Coronary artery (tissue), 2 donors: Measurements from ENCODE around the gene FGGY.
A peak's percentile ranks its signal among the peaks of the same experiment; 100 is the strongest.
"Not testable (repeated sequence)": the region's sequence is repeated elsewhere in the genome, so short reads cannot be mapped to it uniquely, and the experiment has no call there.

Experiments
- DNase-seq: peaks from one replicate; pipeline ENCODE4 v3.0.0-alpha.2; 2017; ENCODE audit warnings: low spot score
- H3K27ac ChIP-seq, 2 donors: fragments of 200-600 bp; sonication (generic); one replicate each; pipeline ENCODE4 v1.5.1; 2016 to 2019
- H3K4me3 ChIP-seq: fragments of 200-600 bp; sonication (generic); 2 replicates; pipeline ENCODE4 v1.5.1; 2016; ENCODE audit warnings: mild to moderate bottlenecking, moderate library complexity
- TF ChIP-seq, protein P1 (sequence below): fragments of 200-600 bp; sonication (generic); IDR thresholded peaks from one replicate; pipeline ENCODE4 v1.5.1; 2019; ENCODE audit warnings: antibody characterized with exemption

Gene FGGY

DNA sequence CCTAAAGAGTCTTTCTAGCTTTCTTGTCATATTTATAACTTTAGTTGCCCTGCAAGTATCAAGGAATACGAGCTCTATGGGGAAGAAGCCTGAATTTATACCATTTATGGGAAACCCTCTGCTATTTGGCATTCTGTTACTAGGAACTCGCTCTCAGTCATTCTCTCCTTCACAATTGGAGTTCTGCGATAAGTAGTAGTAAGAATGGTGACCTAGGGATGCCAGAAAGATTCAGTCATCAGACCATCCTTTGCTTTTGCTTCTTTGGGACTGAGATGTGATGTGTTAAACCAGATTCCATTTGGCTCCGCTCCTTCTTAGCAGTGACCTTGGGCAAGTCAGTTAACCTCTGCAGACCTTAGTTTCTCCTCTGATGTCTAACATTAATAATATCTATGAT, 256.5 kb downstream of the FGGY start:
- Histone ChIP-seq H3K4me3 (no peak overlapping the region), H3K27ac (peak overlapping the region in 1 of 2 donors; percentile 13)
- TF ChIP-seq, protein P1, sequence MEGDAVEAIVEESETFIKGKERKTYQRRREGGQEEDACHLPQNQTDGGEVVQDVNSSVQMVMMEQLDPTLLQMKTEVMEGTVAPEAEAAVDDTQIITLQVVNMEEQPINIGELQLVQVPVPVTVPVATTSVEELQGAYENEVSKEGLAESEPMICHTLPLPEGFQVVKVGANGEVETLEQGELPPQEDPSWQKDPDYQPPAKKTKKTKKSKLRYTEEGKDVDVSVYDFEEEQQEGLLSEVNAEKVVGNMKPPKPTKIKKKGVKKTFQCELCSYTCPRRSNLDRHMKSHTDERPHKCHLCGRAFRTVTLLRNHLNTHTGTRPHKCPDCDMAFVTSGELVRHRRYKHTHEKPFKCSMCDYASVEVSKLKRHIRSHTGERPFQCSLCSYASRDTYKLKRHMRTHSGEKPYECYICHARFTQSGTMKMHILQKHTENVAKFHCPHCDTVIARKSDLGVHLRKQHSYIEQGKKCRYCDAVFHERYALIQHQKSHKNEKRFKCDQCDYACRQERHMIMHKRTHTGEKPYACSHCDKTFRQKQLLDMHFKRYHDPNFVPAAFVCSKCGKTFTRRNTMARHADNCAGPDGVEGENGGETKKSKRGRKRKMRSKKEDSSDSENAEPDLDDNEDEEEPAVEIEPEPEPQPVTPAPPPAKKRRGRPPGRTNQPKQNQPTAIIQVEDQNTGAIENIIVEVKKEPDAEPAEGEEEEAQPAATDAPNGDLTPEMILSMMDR, result no peak
- DNase-seq, result no peak

DNA sequence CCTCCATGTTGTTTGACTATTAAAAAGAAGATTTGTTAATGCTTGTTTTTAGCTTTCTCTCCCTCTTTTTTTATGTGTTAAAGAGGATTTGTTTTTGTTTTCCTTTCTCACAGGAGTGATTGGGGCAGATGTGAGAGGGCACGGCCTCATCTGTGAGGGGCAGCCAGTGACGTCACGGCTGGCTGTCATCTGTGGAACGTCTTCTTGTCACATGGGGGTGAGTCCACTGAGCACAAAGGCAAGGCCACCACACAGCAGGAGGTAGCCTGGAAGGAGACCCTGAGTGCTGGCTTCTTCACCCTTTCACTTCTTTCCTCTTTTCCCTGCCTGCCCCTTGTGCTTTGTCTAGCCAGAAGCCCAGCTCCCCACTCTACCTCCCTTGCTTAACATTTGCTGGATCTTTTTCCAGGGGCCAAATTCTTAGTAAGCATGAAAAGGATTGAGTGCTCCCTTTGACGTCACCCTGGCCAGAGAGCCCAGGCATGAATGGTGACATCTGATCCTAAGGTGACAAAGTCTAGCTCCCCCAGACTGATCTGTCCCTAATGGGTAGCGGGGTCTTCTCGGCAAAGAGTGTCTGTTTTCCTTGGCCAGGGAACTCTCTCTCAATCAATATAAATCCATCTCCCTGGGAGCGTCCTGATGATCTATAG, 257.2 kb downstream of the FGGY start:
- H3K27ac ChIP-seq, result no peak overlapping the region

DNA sequence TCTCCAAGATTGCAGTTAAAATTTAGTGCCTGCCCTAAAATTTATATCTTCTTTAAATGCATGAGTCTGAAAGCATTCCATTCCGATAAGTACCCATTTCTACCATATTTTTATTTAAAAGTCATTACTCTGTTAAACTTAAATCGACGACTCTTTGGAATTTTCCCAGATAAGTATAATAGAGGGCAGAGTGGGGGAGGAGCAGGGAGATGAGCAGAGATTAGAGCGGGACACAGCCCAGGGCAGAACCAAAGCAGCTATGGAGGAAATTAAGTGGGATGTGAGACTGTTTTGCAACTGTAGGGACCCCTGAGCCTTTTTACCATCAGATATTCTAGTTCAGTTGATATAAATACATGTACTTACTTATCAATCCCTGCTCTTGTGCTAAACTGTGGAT, 257.9 kb downstream of the FGGY start:
- Histone ChIP-seq H3K4me3 (no peak overlapping the region), H3K27ac (no peak overlapping the region)
- TF ChIP-seq, protein P1, result no peak
- no peak for DNase-seq

More for the DNA sequence above, 257.2 kb downstream of the FGGY start:
- no peak for DNase-seq
- no peak overlapping the region for H3K4me3 ChIP-seq
- TF ChIP-seq, protein P1, result no peak

DNA sequence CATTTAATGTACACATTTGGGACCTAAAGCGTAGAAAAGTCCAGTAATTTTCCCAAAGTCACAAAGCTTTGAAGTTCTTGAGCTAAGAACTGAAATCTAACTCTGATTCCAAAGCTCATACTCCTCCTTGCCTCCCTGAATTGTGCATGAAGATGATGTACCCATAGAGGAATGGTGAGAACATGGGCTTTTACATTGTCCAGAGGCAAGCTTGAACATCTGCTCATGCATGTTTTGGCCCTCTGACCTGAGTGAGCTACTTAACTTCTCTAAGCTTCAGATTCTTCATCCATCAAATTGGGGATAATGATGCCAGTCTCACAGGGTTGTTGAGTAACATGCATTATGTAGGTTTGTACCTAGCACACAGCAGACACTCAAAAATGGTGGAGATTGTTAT, 259.5 kb downstream of the FGGY start:
- TF ChIP-seq, protein P1, result no peak
- Histone ChIP-seq H3K4me3 (no peak overlapping the region), H3K27ac (no peak overlapping the region)
- no peak for DNase-seq

DNA sequence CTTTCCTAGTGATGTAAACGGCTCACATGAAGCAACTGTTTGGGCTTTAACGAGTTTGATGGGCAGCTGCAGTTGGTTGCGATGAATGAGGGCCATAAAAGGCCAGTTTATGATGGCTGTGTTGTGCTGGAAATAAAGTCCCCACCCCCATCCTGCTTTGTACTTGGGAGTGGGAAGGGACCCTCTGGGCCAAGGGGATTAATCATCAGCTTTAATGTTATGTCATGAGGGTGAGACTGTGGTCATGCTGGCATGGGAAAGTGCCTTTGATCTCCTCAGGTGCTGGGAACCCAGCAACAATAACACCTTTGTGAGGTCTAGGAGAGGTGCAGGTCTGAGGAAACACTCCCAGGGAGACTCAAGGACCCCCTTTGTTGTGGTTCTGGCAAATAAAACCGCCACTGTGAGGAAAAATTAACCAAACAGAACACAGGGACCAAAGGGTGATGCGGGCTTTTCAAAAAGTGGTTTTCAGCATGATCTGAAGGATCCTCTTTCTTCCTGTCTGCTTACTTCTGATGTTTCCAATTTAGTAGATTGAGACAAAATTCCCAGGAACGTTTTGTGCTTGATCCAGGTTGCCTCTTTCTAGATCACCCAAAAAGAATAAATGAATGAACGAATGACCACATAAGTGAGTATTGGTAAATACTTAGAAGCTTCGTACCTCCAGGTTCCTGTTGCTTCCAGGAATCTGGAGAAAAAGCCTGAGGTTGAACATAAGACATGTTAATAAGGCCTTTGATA, 260.1 kb downstream of the FGGY start:
- no peak for DNase-seq
- no peak overlapping the region for H3K4me3 ChIP-seq
- H3K27ac ChIP-seq, result no peak overlapping the region
- TF ChIP-seq, protein P1, result no peak

DNA sequence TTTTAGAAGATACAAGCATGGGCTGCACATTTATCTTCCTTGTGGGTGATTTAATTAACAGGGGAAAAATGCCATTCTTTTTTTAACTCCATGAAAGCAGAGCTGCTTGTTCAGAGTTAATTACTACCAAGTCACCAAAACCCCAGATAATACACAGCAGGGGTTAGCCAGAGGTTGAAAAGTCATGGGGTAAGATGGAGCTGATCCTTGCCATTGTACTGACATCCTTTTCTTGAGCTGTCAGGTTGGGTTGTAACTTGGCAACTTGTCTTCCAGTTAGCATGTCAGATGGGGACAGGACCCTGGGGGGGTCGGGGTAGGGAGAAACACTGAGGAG, 260.6 kb downstream of the FGGY start:
- no peak overlapping the region for H3K27ac ChIP-seq
- TF ChIP-seq, protein P1, result no peak
- no peak overlapping the region for H3K4me3 ChIP-seq
- no peak for DNase-seq

DNA sequence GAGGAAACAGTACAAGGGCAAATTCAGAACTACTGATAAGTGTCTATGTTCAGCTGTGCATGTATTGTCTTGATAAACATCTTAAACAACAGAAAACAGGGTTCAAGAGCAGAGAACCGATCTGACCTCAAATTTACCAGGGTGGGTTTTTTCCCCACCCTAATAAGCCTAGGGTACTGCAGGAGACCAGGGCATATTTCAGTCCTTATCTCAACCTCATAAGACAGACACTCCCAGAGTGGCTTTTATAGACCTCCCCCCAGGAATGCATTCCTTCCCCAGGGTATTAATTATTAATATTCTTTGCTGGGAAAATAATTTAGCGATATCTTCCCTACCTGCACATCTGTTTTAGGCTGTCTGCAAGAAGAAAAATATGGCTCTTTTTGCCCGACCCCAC, 261.7 kb downstream of the FGGY start:
- not testable (repeated sequence) for DNase-seq, H3K27ac ChIP-seq

More for the DNA sequence above, 261.7 kb downstream of the FGGY start:
- not testable (repeated sequence) for H3K4me3 ChIP-seq
